NCI-H82 treated with DMSO at 0.1 percent for 48 hours (cell line): Measurements from ENCODE around the gene KIAA1671.

Experiments
- DNase-seq: peaks from one replicate; lab custom pipeline; 2025; ENCODE audit not compliant: unreplicated experiment; lab: John Stamatoyannopoulos, UW

The KIAA1671 gene

GRCh38 chr22:25109878-25110595 is 157.5 kb downstream of the KIAA1671 start:
- DNase-seq: no peak

- DNase-seq: peak; percentile 50
These were observed 158.0 kb downstream of the KIAA1671 start for GRCh38 chr22:25110596-25110845.

- DNase-seq: peak; percentile 54
These were observed 158.5 kb downstream of the KIAA1671 start for GRCh38 chr22:25110846-25111578.

- DNase-seq: no peak
These were observed 159.3 kb downstream of the KIAA1671 start for GRCh38 chr22:25111579-25112517.

GRCh38 chr22:25112538-25113253 is 160.2 kb downstream of the KIAA1671 start:
- DNase-seq: no peak

GRCh38 chr22:25113316-25113721 is 160.8 kb downstream of the KIAA1671 start:
- DNase-seq: no peak

GRCh38 chr22:25114369-25115362 is 162.2 kb downstream of the KIAA1671 start:
- DNase-seq: no peak

GRCh38 chr22:25119609-25120008 is 167.1 kb downstream of the KIAA1671 start:
- DNase-seq: no peak

- DNase-seq: no peak
These were observed 167.6 kb downstream of the KIAA1671 start for GRCh38 chr22:25120093-25120561.

- no peak for DNase-seq
These were observed 168.3 kb downstream of the KIAA1671 start for GRCh38 chr22:25120761-25121212.

- DNase-seq: no peak
These were observed 169.7 kb downstream of the KIAA1671 start for GRCh38 chr22:25122136-25122764.

- no peak for DNase-seq
These were observed 171.2 kb downstream of the KIAA1671 start for GRCh38 chr22:25123677-25124076.

GRCh38 chr22:25125693-25126357 is 173.3 kb downstream of the KIAA1671 start:
- no peak for DNase-seq

GRCh38 chr22:25126510-25126909 is 174.0 kb downstream of the KIAA1671 start:
- no peak for DNase-seq

GRCh38 chr22:25127318-25127717 is 174.8 kb downstream of the KIAA1671 start:
- DNase-seq: no peak

GRCh38 chr22:25130462-25130861 is 177.9 kb downstream of the KIAA1671 start:
- no peak for DNase-seq

- no peak for DNase-seq
These were observed 178.8 kb downstream of the KIAA1671 start for GRCh38 chr22:25131198-25131887.

- no peak for DNase-seq
These were observed 181.5 kb downstream of the KIAA1671 start for GRCh38 chr22:25134028-25134427.
